ENCODE measurements around the gene FLRT3.

- no peak for TF ChIP-seq EZH2 (IDR thresholded peaks at IDR 0.05; ENCODE audit: low read length, unreplicated experiment)
- no peak for TF ChIP-seq EZH2phosphoT487 (IDR thresholded peaks at IDR 0.05; ENCODE audit: borderline replicate concordance, low read length)
Measured at GRCh38 chr20:14303651-14304050, 33.8 kb downstream of the FLRT3 start.
